ENCODE results near the gene ITGA11.

DNA sequence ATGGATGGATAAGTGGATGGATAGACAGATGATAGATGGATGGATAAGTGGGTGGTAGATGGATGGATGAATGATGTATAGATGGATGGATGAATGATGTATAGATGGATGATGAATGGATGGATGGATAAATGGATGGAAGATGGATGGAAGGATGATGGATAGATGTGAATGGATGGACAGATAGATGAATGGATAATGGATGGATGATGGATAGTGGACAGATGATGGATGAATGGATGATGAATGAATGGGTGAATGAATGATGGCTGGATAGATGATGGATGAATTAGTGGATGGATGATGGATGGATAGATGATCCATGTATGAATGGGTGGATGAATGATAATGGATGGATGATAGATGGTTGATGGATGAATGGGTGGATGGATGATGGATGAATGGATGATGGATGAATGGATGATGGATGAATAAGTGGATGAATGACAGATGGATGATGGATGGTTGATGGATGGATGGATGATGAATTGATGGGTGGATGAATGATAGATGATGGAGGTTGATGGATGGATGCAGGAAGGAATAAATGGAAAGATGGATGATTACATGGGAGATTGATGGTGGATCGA, 69.3 kb downstream of the ITGA11 start:
- TF ChIP-seq, protein P1, sequence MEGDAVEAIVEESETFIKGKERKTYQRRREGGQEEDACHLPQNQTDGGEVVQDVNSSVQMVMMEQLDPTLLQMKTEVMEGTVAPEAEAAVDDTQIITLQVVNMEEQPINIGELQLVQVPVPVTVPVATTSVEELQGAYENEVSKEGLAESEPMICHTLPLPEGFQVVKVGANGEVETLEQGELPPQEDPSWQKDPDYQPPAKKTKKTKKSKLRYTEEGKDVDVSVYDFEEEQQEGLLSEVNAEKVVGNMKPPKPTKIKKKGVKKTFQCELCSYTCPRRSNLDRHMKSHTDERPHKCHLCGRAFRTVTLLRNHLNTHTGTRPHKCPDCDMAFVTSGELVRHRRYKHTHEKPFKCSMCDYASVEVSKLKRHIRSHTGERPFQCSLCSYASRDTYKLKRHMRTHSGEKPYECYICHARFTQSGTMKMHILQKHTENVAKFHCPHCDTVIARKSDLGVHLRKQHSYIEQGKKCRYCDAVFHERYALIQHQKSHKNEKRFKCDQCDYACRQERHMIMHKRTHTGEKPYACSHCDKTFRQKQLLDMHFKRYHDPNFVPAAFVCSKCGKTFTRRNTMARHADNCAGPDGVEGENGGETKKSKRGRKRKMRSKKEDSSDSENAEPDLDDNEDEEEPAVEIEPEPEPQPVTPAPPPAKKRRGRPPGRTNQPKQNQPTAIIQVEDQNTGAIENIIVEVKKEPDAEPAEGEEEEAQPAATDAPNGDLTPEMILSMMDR (IDR thresholded peaks at IDR 0.05): no peak
- TF ChIP-seq EZH2 (IDR thresholded peaks at IDR 0.05; ENCODE audit: borderline replicate concordance, insufficient read depth, low read depth, low read length, poor library complexity, severe bottlenecking): no peak
